Left ventricle myocardium superior (tissue), 1 donor: ENCODE measurements around the gene ZNF253. TPM values are rescaled to one million over a fixed set of nuclear protein-coding genes. Genes with fewer than 3 reads are reported as not detected.
"Not testable (repeated sequence)": the region's sequence is repeated elsewhere in the genome, so short reads cannot be mapped to it uniquely, and the experiment has no call there.

ENCODE experiments used
- ATAC-seq: fragments of 200-7000 bp; cut with Tn5 transposase; one replicate; pipeline ENCODE4 v1.9.1; 2020; ENCODE audit warnings: mild to moderate bottlenecking, moderate library complexity
- DNase-seq: peaks from one replicate; pipeline ENCODE4 v3.0.0-alpha.2; 2020
- intact Hi-C: fragments of 100-400 bp; cut with micrococcal nuclease; formaldehyde crosslinking; loops from one replicate; pipeline ENCODE4 v1.11.0; 2022
- long read RNA-seq: library from polyadenylated mRNA; unstranded; transcript quantifications from one replicate; pipeline ENCODE4 v2.0.0, GENCODE V29; 2021
- total RNA-seq: library from RNA; stranded (reverse); fragmentation: NEBNext Ultra II Directional; extraction: Animal tissue kit (Norgen Biotek cat#: 25700); gene quantifications from one replicate; pipeline ENCODE4 v1.2.1, GENCODE V29; 2021
- donor health status: DM: no; HTN: yes; CAD: no; lungs with severe emphysema.

Gene ZNF253
- total RNA-seq = 9.6 TPM
- long read RNA-seq, partial matches to known transcripts = 0 of 4 reads
- long read RNA-seq, other reads (novel, unspliced or antisense) = 0 of 4 reads

GRCh38 chr19:19865750-19866610 is at the start of gene ZNF253:
ZNF253 (plus strand) TSS chr19:19865882; CDS start chr19:19865997, 115 bp downstream.
- DNase-seq (peak; percentile 98), ATAC-seq (peak; percentile 99)
- intact Hi-C loops = no loop called here

- ATAC-seq (peak; percentile 37), DNase-seq (peak; percentile 67)
- intact Hi-C loops = no loop called here
These were observed 49.0 kb upstream of the ZNF253 start for GRCh38 chr19:19816679-19817078.

- ATAC-seq = no peak
- no peak for DNase-seq
- intact Hi-C loops = no loop called here
These were observed 48.3 kb upstream of the ZNF253 start for GRCh38 chr19:19817357-19817756.

- intact Hi-C loops = no loop called here
These were observed 44.8 kb upstream of the ZNF253 start for GRCh38 chr19:19820774-19821320.

GRCh38 chr19:19821366-19821951 is 44.2 kb upstream of the ZNF253 start, which contains the start of gene ZNF506:
ZNF506 (minus strand) TSS chr19:19821750; CDS start chr19:19821603, 147 bp downstream.
- intact Hi-C loops = no loop called here

More at GRCh38 chr19:19820774-19821320, 44.8 kb upstream of the ZNF253 start:
- ATAC-seq (no peak), DNase-seq (no peak)

GRCh38 chr19:19821976-19822375 is 43.7 kb upstream of the ZNF253 start:
- DNase-seq, intact Hi-C loops: not testable (repeated sequence)
- ATAC-seq = peak; percentile 25

More at GRCh38 chr19:19821366-19821951, 44.2 kb upstream of the ZNF253 start, which contains the start of gene ZNF506:
- ATAC-seq = peak; percentile 98
- DNase-seq = peak; percentile 99

GRCh38 chr19:19823916-19824315 is 41.8 kb upstream of the ZNF253 start:
- ATAC-seq = no peak
- intact Hi-C loops = no loop called here
- DNase-seq = no peak

- no peak for DNase-seq
- intact Hi-C loops = no loop called here
- ATAC-seq = no peak
These were observed 38.8 kb upstream of the ZNF253 start for GRCh38 chr19:19826875-19827274.

- DNase-seq (no peak), ATAC-seq (no peak)
- intact Hi-C loops = no loop called here
These were observed 30.1 kb upstream of the ZNF253 start for GRCh38 chr19:19835560-19836038.

- intact Hi-C loops = no loop called here
- ATAC-seq = no peak
These were observed 17.9 kb upstream of the ZNF253 start for GRCh38 chr19:19847781-19848180.

GRCh38 chr19:19849056-19849455 is 16.6 kb upstream of the ZNF253 start:
- ATAC-seq (no peak), DNase-seq (no peak)
- intact Hi-C loops = no loop called here

More at GRCh38 chr19:19847781-19848180, 17.9 kb upstream of the ZNF253 start:
- DNase-seq = no peak

- ATAC-seq, intact Hi-C loops, DNase-seq: not testable (repeated sequence)
These were observed 13.9 kb upstream of the ZNF253 start for GRCh38 chr19:19851740-19852139.

- DNase-seq (no peak), ATAC-seq (no peak)
- intact Hi-C loops = no loop called here
These were observed 6.9 kb upstream of the ZNF253 start for GRCh38 chr19:19858751-19859150.

- DNase-seq (no peak), ATAC-seq (no peak)
- intact Hi-C loops = no loop called here
These were observed 4.8 kb upstream of the ZNF253 start for GRCh38 chr19:19860756-19861390.

- intact Hi-C loops = no loop called here
- DNase-seq (peak; percentile 28), ATAC-seq (no peak)
These were observed 1.0 kb downstream of the ZNF253 start for GRCh38 chr19:19866611-19867248.

GRCh38 chr19:19870086-19870485 is 4.4 kb downstream of the ZNF253 start:
- intact Hi-C loops, DNase-seq, ATAC-seq: not testable (repeated sequence)

GRCh38 chr19:19871932-19872331 is 6.2 kb downstream of the ZNF253 start:
- intact Hi-C loops = no loop called here
- no peak for ATAC-seq
- no peak for DNase-seq

GRCh38 chr19:19873381-19873780 is 7.7 kb downstream of the ZNF253 start:
- intact Hi-C loops = no loop called here
- ATAC-seq = no peak
- DNase-seq = no peak

- DNase-seq (no peak), ATAC-seq (no peak)
- intact Hi-C loops = no loop called here
These were observed 12.0 kb downstream of the ZNF253 start for GRCh38 chr19:19877724-19878123.
